ENCODE results near the gene NBEAL1. TPM values are rescaled to one million over a fixed set of nuclear protein-coding genes. Genes with fewer than 3 reads are reported as not detected.
"Not testable (repeated sequence)": the region's sequence is repeated elsewhere in the genome, so short reads cannot be mapped to it uniquely, and the experiment has no call there.

The NBEAL1 gene
- total RNA-seq, 1 experiment from 2014 or later, result 31.4 TPM

DNA sequence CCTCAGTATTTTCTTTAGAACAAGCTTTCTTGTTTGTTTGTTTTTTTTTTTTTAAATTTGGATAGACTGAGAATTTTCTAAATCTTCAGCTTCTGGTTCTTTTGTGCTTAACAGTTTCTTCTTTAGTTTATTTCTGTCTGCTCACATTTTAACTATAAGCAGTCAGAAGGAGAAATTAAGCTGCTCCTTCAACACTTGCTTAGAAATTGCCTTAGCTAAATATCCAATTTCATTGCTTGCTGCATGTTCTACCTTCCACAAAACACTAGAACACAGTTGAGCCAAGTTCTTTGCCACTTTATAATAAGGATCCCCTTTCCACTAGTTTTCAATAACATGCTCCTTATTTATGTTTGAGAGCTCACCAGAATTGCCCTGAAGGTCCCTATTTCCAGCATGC is 57.7 kb downstream of the NBEAL1 start:
- TF ChIP-seq, protein P1, sequence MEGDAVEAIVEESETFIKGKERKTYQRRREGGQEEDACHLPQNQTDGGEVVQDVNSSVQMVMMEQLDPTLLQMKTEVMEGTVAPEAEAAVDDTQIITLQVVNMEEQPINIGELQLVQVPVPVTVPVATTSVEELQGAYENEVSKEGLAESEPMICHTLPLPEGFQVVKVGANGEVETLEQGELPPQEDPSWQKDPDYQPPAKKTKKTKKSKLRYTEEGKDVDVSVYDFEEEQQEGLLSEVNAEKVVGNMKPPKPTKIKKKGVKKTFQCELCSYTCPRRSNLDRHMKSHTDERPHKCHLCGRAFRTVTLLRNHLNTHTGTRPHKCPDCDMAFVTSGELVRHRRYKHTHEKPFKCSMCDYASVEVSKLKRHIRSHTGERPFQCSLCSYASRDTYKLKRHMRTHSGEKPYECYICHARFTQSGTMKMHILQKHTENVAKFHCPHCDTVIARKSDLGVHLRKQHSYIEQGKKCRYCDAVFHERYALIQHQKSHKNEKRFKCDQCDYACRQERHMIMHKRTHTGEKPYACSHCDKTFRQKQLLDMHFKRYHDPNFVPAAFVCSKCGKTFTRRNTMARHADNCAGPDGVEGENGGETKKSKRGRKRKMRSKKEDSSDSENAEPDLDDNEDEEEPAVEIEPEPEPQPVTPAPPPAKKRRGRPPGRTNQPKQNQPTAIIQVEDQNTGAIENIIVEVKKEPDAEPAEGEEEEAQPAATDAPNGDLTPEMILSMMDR (IDR thresholded peaks at IDR 0.05; ENCODE audit: unreplicated experiment), result no peak
- Mint-ChIP-seq H3K4me3 (ENCODE audit: low read depth, unreplicated experiment) (no peak overlapping the region), H3K27ac (ENCODE audit: unreplicated experiment) (no peak overlapping the region), H3K9me3 (ENCODE audit: low read depth, unreplicated experiment) (no peaks in the 10 kb centered on the region), H3K36me3 (ENCODE audit: insufficient read depth, unreplicated experiment) (no peaks in the 10 kb centered on the region), H3K27me3 (ENCODE audit: unreplicated experiment) (no peaks in the 10 kb centered on the region), H3K4me1 (ENCODE audit: low read depth, unreplicated experiment) (no peaks in the 10 kb centered on the region)
- CTCF ChIA-PET, result no interaction called here
- intact Hi-C loops (cut with micrococcal nuclease; ENCODE audit: unreplicated experiment), result no loop called here
- DNase-seq, result no peak
- no TSS peak for BruUV-seq (replicated peaks)

DNA sequence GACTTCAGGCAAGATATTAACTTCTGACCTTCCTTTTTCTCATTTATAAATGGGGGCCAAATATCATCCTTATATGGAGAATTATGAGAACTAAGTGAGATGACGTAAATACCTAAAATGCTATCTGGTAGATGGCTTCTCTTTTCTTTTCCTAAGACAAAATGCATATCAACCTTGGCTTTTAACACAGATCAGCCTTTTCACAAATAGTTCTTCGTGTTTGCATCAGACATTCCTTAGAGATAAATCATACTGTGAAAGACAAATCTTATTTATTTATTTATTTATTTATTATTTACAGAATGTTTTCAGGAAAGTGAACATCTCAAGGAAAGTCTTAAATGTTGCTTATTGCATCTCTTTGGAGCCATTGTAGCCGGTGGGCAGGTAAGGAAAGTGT is 62.8 kb downstream of the NBEAL1 start:
- no peaks in the 10 kb centered on the region for H3K36me3 Mint-ChIP-seq (ENCODE audit: insufficient read depth, unreplicated experiment)
- TF ChIP-seq, protein P1 (IDR thresholded peaks at IDR 0.05; ENCODE audit: unreplicated experiment), result no peak
- BruUV-seq (replicated peaks), result no TSS peak
- intact Hi-C loops (cut with micrococcal nuclease; ENCODE audit: unreplicated experiment), result no loop called here
- no peaks in the 10 kb centered on the region for H3K4me1 Mint-ChIP-seq (ENCODE audit: low read depth, unreplicated experiment)
- H3K27me3 Mint-ChIP-seq (ENCODE audit: unreplicated experiment), result no peaks in the 10 kb centered on the region
- DNase-seq, result no peak
- H3K4me3 Mint-ChIP-seq (ENCODE audit: low read depth, unreplicated experiment), result no peak overlapping the region
- CTCF ChIA-PET, result interaction anchor here (0.5 kb wide), 1 partner anchor 49 kb away, joined by 3 read pairs; no protein-coding TSS in a partner anchor
- H3K27ac Mint-ChIP-seq (ENCODE audit: unreplicated experiment), result no peak overlapping the region
- no peaks in the 10 kb centered on the region for H3K9me3 Mint-ChIP-seq (ENCODE audit: low read depth, unreplicated experiment)

DNA sequence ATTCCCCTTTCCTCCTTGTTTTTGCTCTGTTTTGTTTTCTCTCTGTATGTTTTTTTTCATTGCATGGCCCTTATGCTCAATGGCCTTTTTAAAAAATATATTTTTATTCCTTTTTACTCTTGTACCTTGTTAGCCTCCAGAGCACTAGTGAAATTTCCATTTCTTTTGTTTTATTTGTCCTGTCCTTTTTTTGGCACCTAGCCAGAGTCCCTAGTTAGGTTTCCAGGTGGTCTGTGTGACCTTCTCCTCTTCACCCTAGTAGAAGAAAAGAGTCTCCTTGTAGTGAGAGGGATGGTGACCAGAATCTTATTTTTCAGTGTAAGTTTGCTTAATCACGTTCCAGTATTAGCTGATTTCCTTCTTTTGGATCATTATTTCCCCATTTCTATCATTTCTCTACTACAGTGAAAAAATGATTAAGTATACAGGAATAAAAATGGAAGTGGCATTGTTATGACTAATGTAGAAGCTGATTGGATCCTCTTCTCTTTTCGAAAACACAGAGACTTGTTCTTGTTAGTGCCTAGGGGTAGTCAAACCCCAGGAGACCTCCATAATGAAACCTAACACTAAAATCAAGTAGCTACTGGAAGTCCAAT is 65.9 kb downstream of the NBEAL1 start:
- BruUV-seq (replicated peaks), result no TSS peak
- Mint-ChIP-seq H3K4me1 (ENCODE audit: low read depth, unreplicated experiment) (no peaks in the 10 kb centered on the region), H3K4me3 (ENCODE audit: low read depth, unreplicated experiment) (no peak overlapping the region), H3K36me3 (ENCODE audit: insufficient read depth, unreplicated experiment) (peaks cover 6% of the 10 kb centered on the region), H3K9me3 (ENCODE audit: low read depth, unreplicated experiment) (no peaks in the 10 kb centered on the region), H3K27me3 (ENCODE audit: unreplicated experiment) (no peaks in the 10 kb centered on the region), H3K27ac (ENCODE audit: unreplicated experiment) (no peak overlapping the region)
- DNase-seq, result no peak
- intact Hi-C loops (cut with micrococcal nuclease; ENCODE audit: unreplicated experiment), result no loop called here
- CTCF ChIA-PET, result no interaction called here
- TF ChIP-seq, protein P1 (IDR thresholded peaks at IDR 0.05; ENCODE audit: unreplicated experiment), result no peak

DNA sequence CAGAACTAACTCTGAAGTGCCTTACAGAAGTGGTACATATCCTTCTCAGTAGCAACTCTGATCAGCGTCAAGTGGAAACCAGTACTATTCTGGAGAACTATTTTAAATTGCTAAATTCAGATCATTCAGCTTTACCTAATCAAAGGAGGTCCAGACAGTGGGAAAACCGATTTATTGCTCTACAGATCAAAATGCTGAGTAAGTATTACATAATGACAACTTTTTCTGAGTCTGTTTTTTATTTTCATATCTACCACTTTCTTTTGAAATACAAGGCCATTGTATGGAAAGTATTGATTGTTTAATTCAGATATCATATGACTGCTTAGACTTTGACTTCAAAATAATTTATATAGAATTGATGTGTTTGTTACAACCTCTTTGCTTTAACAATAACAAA is 68.7 kb downstream of the NBEAL1 start:
- Mint-ChIP-seq H3K9me3 (ENCODE audit: low read depth, unreplicated experiment) (no peaks in the 10 kb centered on the region), H3K4me3 (ENCODE audit: low read depth, unreplicated experiment) (no peak overlapping the region), H3K36me3 (ENCODE audit: insufficient read depth, unreplicated experiment) (peaks cover 12% of the 10 kb centered on the region), H3K4me1 (ENCODE audit: low read depth, unreplicated experiment) (no peaks in the 10 kb centered on the region), H3K27ac (ENCODE audit: unreplicated experiment) (no peak overlapping the region), H3K27me3 (ENCODE audit: unreplicated experiment) (no peaks in the 10 kb centered on the region)
- DNase-seq, result no peak
- intact Hi-C loops (cut with micrococcal nuclease; ENCODE audit: unreplicated experiment), result no loop called here
- TF ChIP-seq, protein P1 (IDR thresholded peaks at IDR 0.05; ENCODE audit: unreplicated experiment), result no peak
- CTCF ChIA-PET, result interaction anchor here (0.7 kb wide), 1 partner anchor 112 kb away, joined by 5 read pairs; no protein-coding TSS in a partner anchor
- no TSS peak for BruUV-seq (replicated peaks)

DNA sequence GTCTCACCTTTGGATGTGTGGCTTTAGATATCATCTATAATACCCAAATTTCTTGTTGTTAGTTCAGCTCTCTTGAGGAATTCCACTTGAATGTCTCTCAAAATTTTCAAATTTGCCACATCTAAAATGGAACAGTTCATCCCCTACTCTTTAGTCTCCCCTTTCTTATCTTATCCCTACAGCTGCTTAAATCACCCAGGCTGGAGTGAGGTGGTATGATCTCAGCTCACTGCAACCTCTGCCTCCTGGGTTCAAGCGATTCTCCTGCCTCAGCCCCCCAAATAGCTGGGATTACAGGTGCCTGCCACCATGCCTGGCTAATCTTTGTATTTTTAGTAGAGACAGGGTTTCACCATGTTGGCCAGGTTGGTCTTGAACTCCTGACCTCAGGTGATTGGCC is 71.7 kb downstream of the NBEAL1 start:
- BruUV-seq (replicated peaks); H3K4me1 Mint-ChIP-seq (ENCODE audit: low read depth, unreplicated experiment); CTCF ChIA-PET; H3K9me3 Mint-ChIP-seq (ENCODE audit: low read depth, unreplicated experiment); H3K27me3 Mint-ChIP-seq (ENCODE audit: unreplicated experiment); H3K4me3 Mint-ChIP-seq (ENCODE audit: low read depth, unreplicated experiment); DNase-seq; H3K27ac Mint-ChIP-seq (ENCODE audit: unreplicated experiment); intact Hi-C loops (cut with micrococcal nuclease; ENCODE audit: unreplicated experiment): not testable (repeated sequence)
- H3K36me3 Mint-ChIP-seq (ENCODE audit: insufficient read depth, unreplicated experiment), result peaks cover 12% of the 10 kb centered on the region

DNA sequence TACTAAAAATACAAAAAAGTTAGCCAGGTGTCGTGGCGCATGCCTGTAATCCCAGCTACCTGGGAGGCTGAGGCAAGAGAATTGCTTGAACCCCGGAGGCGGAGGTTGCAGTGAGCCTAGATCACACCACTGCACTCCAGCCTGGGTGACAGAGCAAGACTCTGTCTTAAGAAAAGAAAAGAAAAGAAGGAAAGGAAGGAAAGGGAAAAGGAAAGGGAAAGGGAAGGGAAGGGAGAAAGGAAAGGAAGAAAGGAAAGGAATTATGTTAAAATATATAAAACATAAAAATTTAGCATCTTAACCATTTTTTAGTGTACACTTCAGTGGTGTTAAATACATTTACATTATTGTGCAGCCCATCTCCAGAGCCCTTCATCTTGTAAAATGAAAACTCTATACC is 76.0 kb downstream of the NBEAL1 start:
- H3K4me3 Mint-ChIP-seq (ENCODE audit: low read depth, unreplicated experiment); H3K4me1 Mint-ChIP-seq (ENCODE audit: low read depth, unreplicated experiment); BruUV-seq (replicated peaks); H3K27me3 Mint-ChIP-seq (ENCODE audit: unreplicated experiment); intact Hi-C loops (cut with micrococcal nuclease; ENCODE audit: unreplicated experiment); CTCF ChIA-PET; H3K9me3 Mint-ChIP-seq (ENCODE audit: low read depth, unreplicated experiment); H3K36me3 Mint-ChIP-seq (ENCODE audit: insufficient read depth, unreplicated experiment); H3K27ac Mint-ChIP-seq (ENCODE audit: unreplicated experiment); DNase-seq: not testable (repeated sequence)
